GM12878 (cell line): ENCODE results near the gene CYP4V2. TPM values are rescaled to one million over a fixed set of nuclear protein-coding genes. Genes with fewer than 3 reads are reported as not detected.

Experiments used
- ATAC-seq: fragments of 200-7000 bp; cut with Tn5 transposase; 3 replicates; pipeline ENCODE4 v1.9.1; 2020; ENCODE audit warnings: mild to moderate bottlenecking, moderate library complexity
- BruUV-seq: library from RNA; stranded (reverse); fragments of 400-500 nt; replicated peaks from 2 replicates; lab custom pipeline; 2021; lab: Mats Ljungman, UMichigan
- CTCF ChIA-PET: fragments of 300-600 bp; sonication (Branson Sonifier 250); formaldehyde crosslinking; extraction: SDS; loops from one replicate; lab custom pipeline; 2021; ENCODE audit warnings: inconsistent platforms; lab: Yijun Ruan, JAX
- POLR2A ChIA-PET: fragments of 350-600 bp; formaldehyde crosslinking; extraction: SDS; loops from one replicate; lab custom pipeline; 2021; ENCODE audit warnings: inconsistent platforms; lab: Charles Lee
- RAD21 ChIA-PET: fragments of 300-600 bp; sonication (Branson Sonifier 250); formaldehyde crosslinking; loops from one replicate; lab custom pipeline; 2023; ENCODE audit warnings: antibody characterized with exemption; ENCODE audit not compliant: unreplicated experiment; lab: Charles Lee
- SMC1A ChIA-PET: fragments of 300-600 bp; sonication (Branson Sonifier 250); formaldehyde crosslinking; loops from one replicate; lab custom pipeline; 2023; ENCODE audit not compliant: unreplicated experiment, uncharacterized antibody; lab: Charles Lee
- DNase-seq: peaks from one replicate; pipeline ENCODE4 v3.0.0-alpha.2; 2011; ENCODE audit warnings: low read depth, low spot score
- FAIRE-seq: peaks from 3 replicates; lab custom pipeline; 2011; peaks lifted over from hg19 to GRCh38; lab: Jason Lieb, UNC
- H2AFZ ChIP-seq: 2 replicates; pipeline ENCODE4 v1.6.0; 2011; ENCODE audit warnings: low read depth, low read length, control low read depth; ENCODE audit not compliant: control insufficient read depth
- H3K27ac ChIP-seq: 2 replicates; pipeline ENCODE4 v1.5.1; 2011; ENCODE audit warnings: control low read depth; ENCODE audit not compliant: control insufficient read depth, insufficient read depth
- H3K27me3 ChIP-seq, 2 experiments: replicated peaks in 1 of 2; 2 replicates each; pipeline versions ENCODE4 v1.6.0 to v1.6.1; 2011; ENCODE audit warnings: low read length in 1 of 2; ENCODE audit not compliant: control insufficient read depth in 2 of 2, insufficient read depth in 2 of 2
- H3K36me3 ChIP-seq, 2 experiments: 2 replicates each; pipeline ENCODE4 v1.5.1; 2011; ENCODE audit warnings: low read length in 1 of 2; ENCODE audit not compliant: control insufficient read depth in 2 of 2, insufficient read depth in 2 of 2
- H3K4me1 ChIP-seq: 2 replicates; pipeline ENCODE4 v1.6.1; 2011; ENCODE audit warnings: mild to moderate bottlenecking, low read length, moderate library complexity, mixed read lengths; ENCODE audit not compliant: control insufficient read depth, insufficient read depth
- H3K4me2 ChIP-seq: 2 replicates; pipeline ENCODE4 v1.6.0; 2011; ENCODE audit warnings: control low read depth; ENCODE audit not compliant: control insufficient read depth, insufficient read depth
- H3K4me3 ChIP-seq: fragments of 200-600 bp; sonication (generic); 2 replicates; pipeline ENCODE4 v1.5.1; 2016
- H3K79me2 ChIP-seq: 2 replicates; pipeline ENCODE4 v1.6.0; 2011; ENCODE audit warnings: low read length; ENCODE audit not compliant: control insufficient read depth, insufficient read depth
- H3K9ac ChIP-seq: 2 replicates; pipeline ENCODE4 v1.8.0; 2011; ENCODE audit warnings: low read length, control low read depth, mixed read lengths; ENCODE audit not compliant: control insufficient read depth, insufficient read depth
- H3K9me3 ChIP-seq: replicated peaks from 3 replicates; pipeline ENCODE4 v1.5.1; 2011; ENCODE audit warnings: mild to moderate bottlenecking, low read length; ENCODE audit not compliant: control insufficient read depth, insufficient read depth
- H4K20me1 ChIP-seq: 2 replicates; pipeline ENCODE4 v1.6.0; 2011; ENCODE audit not compliant: control insufficient read depth, insufficient read depth
- CBFB ChIP-seq: IDR thresholded peaks from 2 replicates; pipeline ENCODE4 v1.6.1; 2016; ENCODE audit warnings: antibody characterized with exemption, low read depth
- EED ChIP-seq: sonication (generic); IDR thresholded peaks from 2 replicates; pipeline ENCODE4 v1.6.1; 2016; ENCODE audit warnings: antibody characterized with exemption, low read depth
- IKZF2 ChIP-seq, 2 experiments: fragments of 450-650 bp; IDR thresholded peaks; 2 replicates each; pipeline ENCODE4 v1.6.1; 2017; ENCODE audit warnings: mild to moderate bottlenecking in 2 of 2, moderate library complexity in 2 of 2
- MXI1 ChIP-seq: fragments of 150-350 bp; IDR thresholded peaks from 2 replicates; pipeline ENCODE4 v1.6.1; 2011; ENCODE audit warnings: low read depth, mild to moderate bottlenecking, inconsistent platforms, low read length, improper control_type of control experiment
- SRF ChIP-seq, 2 experiments: IDR thresholded peaks; 2 replicates each; pipeline ENCODE4 v1.6.1; 2011; ENCODE audit warnings: low read depth in 2 of 2, low read length in 2 of 2, mild to moderate bottlenecking in 1 of 2, moderate library complexity in 1 of 2
- ZNF24 ChIP-seq: fragments of 450-650 bp; IDR thresholded peaks from 2 replicates; pipeline ENCODE4 v1.6.1; 2017; ENCODE audit warnings: antibody characterized with exemption, mild to moderate bottlenecking
- WGBS: methylation state at CpG from one replicate; pipeline ENCODE4 v1.1.6; 2016; ENCODE audit warnings: low lambda C conversion rate; ENCODE audit not compliant: insufficient replicate concordance, insufficient coverage; ENCODE audit errors: missing lambda C conversion rate; 5-methylcytosine and 5-hydroxymethylcytosine counted together
- in situ Hi-C: fragments of 300-500 bp; cut with MboI; formaldehyde crosslinking; loops from 9 replicates; pipeline ENCODE4 v1.14.3; 2018; ENCODE audit warnings: mixed read lengths
- intact Hi-C: fragments of 100-400 bp; cut with micrococcal nuclease; formaldehyde crosslinking; loops from one replicate; pipeline ENCODE4 v1.14.2; 2022; ENCODE audit not compliant: unreplicated experiment
- polyA plus RNA-seq, 11 experiments: library from polyadenylated mRNA; depleted of rRNA in 4 of 11; unstranded in 6 of 11; stranded (reverse) in 5 of 11; fragments of >200 nt; fragmentation: Nextera tagmentation in 4 of 11; fragmentation: Illumina TruSeq in 1 of 11; extraction: Ambion mirVana in 4 of 11; extraction: Trizol in 1 of 11; gene quantifications; 1 replicate in 1 of 11; 2 replicates in 10 of 11; pipeline versions ENCODE4 v1.2.1 to v1.2.3, GENCODE V29; 2011 to 2016; ENCODE audit warnings: inconsistent platforms in 2 of 11, missing spikeins in 2 of 11, low read depth in 1 of 11
- total RNA-seq, 4 experiments: library from RNA; depleted of rRNA in 3 of 4; stranded (reverse); fragments of >200 nt in 3 of 4; fragmentation: Illumina TruSeq in 1 of 4; extraction: Trizol in 1 of 4; gene quantifications; 2 replicates each; pipeline versions ENCODE4 v1.2.1 to v1.2.3, GENCODE V29; 2013 to 2021
- TF ChIP-seq, protein P1 (sequence below): fragments of 450-650 bp; IDR thresholded peaks from 2 replicates; pipeline ENCODE4 v1.6.1; 2014; ENCODE audit warnings: mild to moderate bottlenecking
- TF ChIP-seq, protein P2 (sequence below): IDR thresholded peaks from 2 replicates; pipeline ENCODE4 v1.6.1; 2011; ENCODE audit warnings: low read depth, low read length, improper control_type of control experiment, borderline replicate concordance
- TF ChIP-seq, protein P3 (sequence below): fragments of 450-650 bp; IDR thresholded peaks from 2 replicates; pipeline ENCODE4 v1.6.1; 2017; ENCODE audit warnings: mild to moderate bottlenecking
- TF ChIP-seq, protein P4 (sequence below): fragments of 450-650 bp; IDR thresholded peaks from 2 replicates; pipeline ENCODE4 v1.6.1; 2016; ENCODE audit warnings: mild to moderate bottlenecking
- TF ChIP-seq, protein P5 (sequence below): fragments of 450-650 bp; IDR thresholded peaks from 2 replicates; pipeline ENCODE4 v1.6.1; 2018; ENCODE audit warnings: borderline replicate concordance, mild to moderate bottlenecking; ENCODE audit not compliant: partially characterized antibody

CYP4V2 gene
- total and polyA plus RNA-seq, 10 of the 15 experiments (the other 5 are each of a cell fraction or from before 2014, with no cell fraction given) = 1.2 to 8.2 (median 6.8) TPM

DNA sequence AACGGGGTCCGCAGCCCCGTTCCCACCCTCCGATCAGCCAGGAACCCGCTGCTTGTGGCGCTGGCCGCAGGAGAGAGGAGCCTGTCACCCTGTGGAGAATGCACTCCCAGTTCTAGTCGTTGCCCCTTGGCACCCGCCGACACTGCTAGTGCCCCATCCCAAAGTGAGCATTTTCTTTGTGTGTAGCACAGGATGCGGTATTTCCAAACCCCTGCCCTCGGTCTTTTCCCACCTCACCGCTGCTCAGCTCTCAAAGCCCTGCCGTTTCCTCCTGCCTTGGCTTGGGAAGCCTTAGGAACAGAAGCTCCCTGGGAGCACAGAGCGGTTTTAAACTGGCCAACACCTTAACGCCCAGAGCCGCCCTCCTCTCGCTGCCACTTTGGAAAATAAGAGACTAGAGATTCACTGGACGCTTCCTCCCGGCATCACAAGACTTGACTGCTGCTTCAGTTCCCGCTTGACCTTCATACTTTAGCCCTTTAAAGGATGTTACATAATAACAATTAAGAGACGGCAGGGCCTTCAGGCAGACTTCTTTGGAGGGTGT, 772 bp downstream of the CYP4V2 start:
- no peak for FAIRE-seq
- in situ Hi-C loops = no loop called here
- BruUV-seq = no TSS peak
- peak overlapping the region; percentile 81 for H3K27ac ChIP-seq
- peak overlapping the region; percentile 70 for H3K9ac ChIP-seq
- no peak for DNase-seq
- peak overlapping the region; percentile 75 for H3K4me3 ChIP-seq
- no peak for TF ChIP-seq ZNF24
- no peak for TF ChIP-seq CBFB
- TF ChIP-seq, protein P1, sequence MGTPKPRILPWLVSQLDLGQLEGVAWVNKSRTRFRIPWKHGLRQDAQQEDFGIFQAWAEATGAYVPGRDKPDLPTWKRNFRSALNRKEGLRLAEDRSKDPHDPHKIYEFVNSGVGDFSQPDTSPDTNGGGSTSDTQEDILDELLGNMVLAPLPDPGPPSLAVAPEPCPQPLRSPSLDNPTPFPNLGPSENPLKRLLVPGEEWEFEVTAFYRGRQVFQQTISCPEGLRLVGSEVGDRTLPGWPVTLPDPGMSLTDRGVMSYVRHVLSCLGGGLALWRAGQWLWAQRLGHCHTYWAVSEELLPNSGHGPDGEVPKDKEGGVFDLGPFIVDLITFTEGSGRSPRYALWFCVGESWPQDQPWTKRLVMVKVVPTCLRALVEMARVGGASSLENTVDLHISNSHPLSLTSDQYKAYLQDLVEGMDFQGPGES = no peak
- TF ChIP-seq, protein P2, sequence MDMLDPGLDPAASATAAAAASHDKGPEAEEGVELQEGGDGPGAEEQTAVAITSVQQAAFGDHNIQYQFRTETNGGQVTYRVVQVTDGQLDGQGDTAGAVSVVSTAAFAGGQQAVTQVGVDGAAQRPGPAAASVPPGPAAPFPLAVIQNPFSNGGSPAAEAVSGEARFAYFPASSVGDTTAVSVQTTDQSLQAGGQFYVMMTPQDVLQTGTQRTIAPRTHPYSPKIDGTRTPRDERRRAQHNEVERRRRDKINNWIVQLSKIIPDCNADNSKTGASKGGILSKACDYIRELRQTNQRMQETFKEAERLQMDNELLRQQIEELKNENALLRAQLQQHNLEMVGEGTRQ = no peak
- TF ChIP-seq SRF (IDR thresholded peaks at IDR 0.05; ENCODE audit: low read depth in 2 of 2, low read length in 2 of 2) = no peak
- TF ChIP-seq, protein P3, sequence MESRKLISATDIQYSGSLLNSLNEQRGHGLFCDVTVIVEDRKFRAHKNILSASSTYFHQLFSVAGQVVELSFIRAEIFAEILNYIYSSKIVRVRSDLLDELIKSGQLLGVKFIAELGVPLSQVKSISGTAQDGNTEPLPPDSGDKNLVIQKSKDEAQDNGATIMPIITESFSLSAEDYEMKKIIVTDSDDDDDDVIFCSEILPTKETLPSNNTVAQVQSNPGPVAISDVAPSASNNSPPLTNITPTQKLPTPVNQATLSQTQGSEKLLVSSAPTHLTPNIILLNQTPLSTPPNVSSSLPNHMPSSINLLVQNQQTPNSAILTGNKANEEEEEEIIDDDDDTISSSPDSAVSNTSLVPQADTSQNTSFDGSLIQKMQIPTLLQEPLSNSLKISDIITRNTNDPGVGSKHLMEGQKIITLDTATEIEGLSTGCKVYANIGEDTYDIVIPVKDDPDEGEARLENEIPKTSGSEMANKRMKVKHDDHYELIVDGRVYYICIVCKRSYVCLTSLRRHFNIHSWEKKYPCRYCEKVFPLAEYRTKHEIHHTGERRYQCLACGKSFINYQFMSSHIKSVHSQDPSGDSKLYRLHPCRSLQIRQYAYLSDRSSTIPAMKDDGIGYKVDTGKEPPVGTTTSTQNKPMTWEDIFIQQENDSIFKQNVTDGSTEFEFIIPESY = no peak
- TF ChIP-seq IKZF2 (IDR thresholded peaks at IDR 0.05) = peak; percentile 28 to 31; a peak in 1 of 4 replicates
- TF ChIP-seq, protein P4, sequence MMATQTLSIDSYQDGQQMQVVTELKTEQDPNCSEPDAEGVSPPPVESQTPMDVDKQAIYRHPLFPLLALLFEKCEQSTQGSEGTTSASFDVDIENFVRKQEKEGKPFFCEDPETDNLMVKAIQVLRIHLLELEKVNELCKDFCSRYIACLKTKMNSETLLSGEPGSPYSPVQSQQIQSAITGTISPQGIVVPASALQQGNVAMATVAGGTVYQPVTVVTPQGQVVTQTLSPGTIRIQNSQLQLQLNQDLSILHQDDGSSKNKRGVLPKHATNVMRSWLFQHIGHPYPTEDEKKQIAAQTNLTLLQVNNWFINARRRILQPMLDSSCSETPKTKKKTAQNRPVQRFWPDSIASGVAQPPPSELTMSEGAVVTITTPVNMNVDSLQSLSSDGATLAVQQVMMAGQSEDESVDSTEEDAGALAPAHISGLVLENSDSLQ = no peak
- no peak for TF ChIP-seq MXI1
- peak; percentile 60 for TF ChIP-seq EED
- TF ChIP-seq, protein P5, sequence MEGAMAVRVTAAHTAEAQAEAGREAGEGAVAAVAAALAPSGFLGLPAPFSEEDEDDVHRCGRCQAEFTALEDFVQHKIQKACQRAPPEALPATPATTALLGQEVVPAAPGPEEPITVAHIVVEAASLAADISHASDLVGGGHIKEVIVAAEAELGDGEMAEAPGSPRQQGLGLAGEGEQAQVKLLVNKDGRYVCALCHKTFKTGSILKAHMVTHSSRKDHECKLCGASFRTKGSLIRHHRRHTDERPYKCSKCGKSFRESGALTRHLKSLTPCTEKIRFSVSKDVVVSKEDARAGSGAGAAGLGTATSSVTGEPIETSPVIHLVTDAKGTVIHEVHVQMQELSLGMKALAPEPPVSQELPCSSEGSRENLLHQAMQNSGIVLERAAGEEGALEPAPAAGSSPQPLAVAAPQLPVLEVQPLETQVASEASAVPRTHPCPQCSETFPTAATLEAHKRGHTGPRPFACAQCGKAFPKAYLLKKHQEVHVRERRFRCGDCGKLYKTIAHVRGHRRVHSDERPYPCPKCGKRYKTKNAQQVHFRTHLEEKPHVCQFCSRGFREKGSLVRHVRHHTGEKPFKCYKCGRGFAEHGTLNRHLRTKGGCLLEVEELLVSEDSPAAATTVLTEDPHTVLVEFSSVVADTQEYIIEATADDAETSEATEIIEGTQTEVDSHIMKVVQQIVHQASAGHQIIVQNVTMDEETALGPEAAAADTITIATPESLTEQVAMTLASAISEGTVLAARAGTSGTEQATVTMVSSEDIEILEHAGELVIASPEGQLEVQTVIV = no peak
- TF ChIP-seq, all 136 proteins: peak for 2
- Histone ChIP-seq H3K4me2 (peak overlapping the region; percentile 65), H3K9me3 (no peaks in the 10 kb centered on the region), H3K27me3 (no peaks in the 10 kb centered on the region), H4K20me1 (no peaks in the 10 kb centered on the region), H3K36me3 (no peaks in the 10 kb centered on the region), H2AFZ (peak overlapping the region; percentile 91), H3K79me2 (peaks cover 1% of the 10 kb centered on the region), H3K4me1 (peaks cover 7% of the 10 kb centered on the region)
- under 1% methylated on average over 22 of the region's 22 CpGs for WGBS
- ChIA-PET CTCF (interaction anchor here (2.2 kb wide), 1 partner anchor 10 kb away, joined by 7 read pairs; no protein-coding TSS in a partner anchor), RAD21 (no interaction called here), SMC1A (interaction anchor here (1.3 kb wide), 1 partner anchor 9 kb away, joined by 3 read pairs; no protein-coding TSS in a partner anchor), POLR2A (no interaction called here)
- peak; percentile 4 for ATAC-seq
- intact Hi-C loops = no loop called here
